ENCODE measurements around the gene LTB. TPM values are rescaled to one million over a fixed set of nuclear protein-coding genes. Genes with fewer than 3 reads are reported as not detected.

Gene LTB
- total and polyA plus RNA-seq, 5 donors from 2014 or later = 493 to 1,480 (median 1,395) TPM

Other genes with a start within 250 kb of the LTB start
Only the 30 nearest of the 35 such genes appear.
- gene MICA, start 178.8 kb downstream of the LTB start, total RNA-seq = 15.9 TPM
- gene MICA, start 178.8 kb downstream of the LTB start, polyA plus RNA-seq = 10 to 100 TPM in 1 of 4 donors, 1 to 10 TPM in 3; 6.4 to 10.6 (median 7.5) TPM
- 22.0 TPM for gene MICB, start 84.3 kb downstream of the LTB start, total RNA-seq
- gene MICB, start 84.3 kb downstream of the LTB start, polyA plus RNA-seq = 10 to 100 TPM in 3 of 4 donors, 1 to 10 TPM in 1; 7.8 to 13.7 (median 12.3) TPM
- not detected for gene MCCD1, start 53.5 kb downstream of the LTB start, total RNA-seq
- not detected for gene MCCD1, start 53.5 kb downstream of the LTB start, polyA plus RNA-seq
- gene DDX39B, start 40.4 kb downstream of the LTB start, total RNA-seq = 603 TPM
- 100 to 1,000 TPM; 105 to 116 (median 110) TPM for gene DDX39B, start 40.4 kb downstream of the LTB start, polyA plus RNA-seq
- gene ATP6V1G2, start 35.8 kb downstream of the LTB start, total RNA-seq = 3.9 TPM
- gene ATP6V1G2, start 35.8 kb downstream of the LTB start, polyA plus RNA-seq = 1 to 10 TPM; 1.1 to 1.8 (median 1.3) TPM
- gene NFKBIL1, start 34.8 kb downstream of the LTB start, total RNA-seq = 4.6 TPM
- 1 to 10 TPM; 4.7 to 9.4 (median 6.9) TPM for gene NFKBIL1, start 34.8 kb downstream of the LTB start, polyA plus RNA-seq
- 15.6 TPM for gene LTA, start 10.1 kb downstream of the LTB start, total RNA-seq
- 10 to 100 TPM; 12.8 to 20.0 (median 13.9) TPM for gene LTA, start 10.1 kb downstream of the LTB start, polyA plus RNA-seq
- 21.8 TPM for gene TNF, start 6.9 kb downstream of the LTB start, total RNA-seq
- 1 to 10 TPM in 3 of 4 donors, under 1 TPM in 1; 0.48 to 3.1 (median 2.2) TPM for gene TNF, start 6.9 kb downstream of the LTB start, polyA plus RNA-seq
- 12.9 TPM for gene LST1, start 3.9 kb upstream of the LTB start, total RNA-seq
- gene LST1, start 3.9 kb upstream of the LTB start, polyA plus RNA-seq = 10 to 100 TPM in 1 of 4 donors, 1 to 10 TPM in 3; 8.0 to 10.9 (median 8.7) TPM
- gene NCR3, start 10.6 kb upstream of the LTB start, total RNA-seq = 8.6 TPM
- 10 to 100 TPM; 30.8 to 86.6 (median 39.2) TPM for gene NCR3, start 10.6 kb upstream of the LTB start, polyA plus RNA-seq
- gene AIF1, start 32.8 kb upstream of the LTB start, total RNA-seq = 9.9 TPM
- 10 to 100 TPM in 3 of 4 donors, 1 to 10 TPM in 1; 6.5 to 38.8 (median 19.3) TPM for gene AIF1, start 32.8 kb upstream of the LTB start, polyA plus RNA-seq
- gene PRRC2A, start 38.3 kb upstream of the LTB start, total RNA-seq = 214 TPM
- gene PRRC2A, start 38.3 kb upstream of the LTB start, polyA plus RNA-seq = 1 to 10 TPM; 2.8 to 5.0 (median 3.2) TPM
- gene BAG6, start 70.2 kb upstream of the LTB start, total RNA-seq = 213 TPM
- 10 to 100 TPM; 13.5 to 19.7 (median 18.0) TPM for gene BAG6, start 70.2 kb upstream of the LTB start, polyA plus RNA-seq
- gene APOM, start 73.5 kb upstream of the LTB start, total RNA-seq = 1.7 TPM
- gene APOM, start 73.5 kb upstream of the LTB start, polyA plus RNA-seq = 1 to 10 TPM; 2.5 to 4.1 (median 2.8) TPM
- gene C6orf47, start 78.4 kb upstream of the LTB start, total RNA-seq = 18.8 TPM
- 10 to 100 TPM; 24.2 to 30.5 (median 27.1) TPM for gene C6orf47, start 78.4 kb upstream of the LTB start, polyA plus RNA-seq
- gene GPANK1, start 82.6 kb upstream of the LTB start, total RNA-seq = 9.8 TPM
- gene GPANK1, start 82.6 kb upstream of the LTB start, polyA plus RNA-seq = 10 to 100 TPM; 21.6 to 27.3 (median 25.2) TPM
- 141 TPM for gene CSNK2B, start 83.7 kb upstream of the LTB start, total RNA-seq
- gene CSNK2B, start 83.7 kb upstream of the LTB start, polyA plus RNA-seq = 100 to 1,000 TPM; 235 to 285 (median 261) TPM
- gene LY6G5B, start 87.6 kb upstream of the LTB start, total RNA-seq = 38.8 TPM
- not detected for gene LY6G5B, start 87.6 kb upstream of the LTB start, polyA plus RNA-seq
- gene LY6G5C, start 98.6 kb upstream of the LTB start, total RNA-seq = 3.1 TPM
- 10 to 100 TPM in 3 of 4 donors, 1 to 10 TPM in 1; 7.4 to 19.9 (median 11.9) TPM for gene LY6G5C, start 98.6 kb upstream of the LTB start, polyA plus RNA-seq
- gene ABHD16A, start 120.9 kb upstream of the LTB start, total RNA-seq = 78.4 TPM
- gene ABHD16A, start 120.9 kb upstream of the LTB start, polyA plus RNA-seq = 10 to 100 TPM; 33.4 to 43.2 (median 35.8) TPM
- gene LY6G6F, start 124.4 kb upstream of the LTB start, total RNA-seq = 1.5 TPM
- gene LY6G6F, start 124.4 kb upstream of the LTB start, polyA plus RNA-seq = not detected
- gene LY6G6D, start 132.9 kb upstream of the LTB start, total RNA-seq = not detected
- gene LY6G6D, start 132.9 kb upstream of the LTB start, polyA plus RNA-seq = not detected
- gene LY6G6C, start 139.3 kb upstream of the LTB start, total RNA-seq = not detected
- not detected for gene LY6G6C, start 139.3 kb upstream of the LTB start, polyA plus RNA-seq
- 10.8 TPM for gene MPIG6B, start 140.9 kb upstream of the LTB start, total RNA-seq
- gene MPIG6B, start 140.9 kb upstream of the LTB start, polyA plus RNA-seq = under 1 TPM in 1 of 4 donors, not detected in 3; 0.43 TPM
- 13.6 TPM for gene DDAH2, start 146.9 kb upstream of the LTB start, total RNA-seq
- 10 to 100 TPM; 16.0 to 19.8 (median 17.7) TPM for gene DDAH2, start 146.9 kb upstream of the LTB start, polyA plus RNA-seq
- 192 TPM for gene CLIC1, start 154.1 kb upstream of the LTB start, total RNA-seq
- gene CLIC1, start 154.1 kb upstream of the LTB start, polyA plus RNA-seq = 100 to 1,000 TPM; 481 to 771 (median 621) TPM
- 17.4 TPM for gene MSH5, start 157.6 kb upstream of the LTB start, total RNA-seq
- 1 to 10 TPM; 1.2 to 3.3 (median 1.3) TPM for gene MSH5, start 157.6 kb upstream of the LTB start, polyA plus RNA-seq
- 2.3 TPM for gene SAPCD1, start 180.2 kb upstream of the LTB start, total RNA-seq
- gene SAPCD1, start 180.2 kb upstream of the LTB start, polyA plus RNA-seq = not detected
- gene VWA7, start 194.9 kb upstream of the LTB start, total RNA-seq = 6.8 TPM
- gene VWA7, start 194.9 kb upstream of the LTB start, polyA plus RNA-seq = 1 to 10 TPM in 3 of 4 donors, under 1 TPM in 1; 0.91 to 1.2 (median 1.2) TPM
- 63.4 TPM for gene VARS1, start 213.3 kb upstream of the LTB start, total RNA-seq
- 10 to 100 TPM; 27.1 to 45.1 (median 29.9) TPM for gene VARS1, start 213.3 kb upstream of the LTB start, polyA plus RNA-seq

All from CD4-positive, CD25-positive, alpha-beta regulatory T cell (primary cell).